K562 (cell line): ENCODE results near the gene NUP85. TPM values are rescaled to one million over a fixed set of nuclear protein-coding genes. Genes with fewer than 3 reads are reported as not detected.
A peak's percentile ranks its signal among the peaks of the same experiment; 100 is the strongest.

Source experiments
- ATAC-seq: fragments of 200-7000 bp; cut with Tn5 transposase; 3 replicates; pipeline ENCODE4 v1.9.1; 2020; ENCODE audit warnings: moderate library complexity
- BruUV-seq: library from RNA; stranded (reverse); fragments of 400-500 nt; replicated peaks from 2 replicates; lab custom pipeline; 2021; lab: Mats Ljungman, UMichigan
- CTCF ChIA-PET: fragments of 300-600 bp; formaldehyde crosslinking; extraction: SDS; loops from one replicate; lab custom pipeline; 2021; ENCODE audit warnings: low intra/inter-chr PET ratio; lab: Yijun Ruan, JAX
- POLR2A ChIA-PET: fragments of 300-600, 350-650 bp; sonication (Branson Sonifier 250); formaldehyde crosslinking; extraction: SDS; loops from one replicate; lab custom pipeline; 2021; ENCODE audit warnings: antibody characterized with exemption, inconsistent platforms; lab: Yijun Ruan, JAX
- DNase-seq, 4 experiments: peaks; one replicate each; pipeline versions ENCODE4 v3.0.0 to v3.0.0-alpha.2; 2011 to 2018; ENCODE audit warnings: low spot score in 3 of 4, mixed read lengths in 3 of 4; ENCODE audit errors: extremely low read depth in 1 of 4
- FAIRE-seq: peaks from 2 replicates; lab custom pipeline; 2011; peaks lifted over from hg19 to GRCh38; lab: Jason Lieb, UNC
- H2AFZ ChIP-seq: 2 replicates; pipeline ENCODE4 v1.6.0; 2011; ENCODE audit warnings: low read depth, low read length, control low read depth, inconsistent platforms
- H3K27ac ChIP-seq: fragments of 200-600 bp; 3 replicates; pipeline ENCODE4 v1.8.0; 2011; ENCODE audit warnings: low read depth, mild to moderate bottlenecking, control low read depth, inconsistent platforms, low read length, moderate library complexity, mixed read lengths; ENCODE audit errors: extremely low read depth
- H3K27me3 ChIP-seq, 2 experiments: fragments of 300-600 bp in 1 of 2; 2 replicates in 1 of 2; 3 replicates in 1 of 2; pipeline versions ENCODE4 v1.6.0 to v1.8.0; 2011; ENCODE audit warnings: inconsistent platforms in 2 of 2, low read length in 2 of 2, mild to moderate bottlenecking in 1 of 2, mixed read lengths in 1 of 2, moderate library complexity in 1 of 2; ENCODE audit not compliant: control insufficient read depth in 2 of 2, insufficient read depth in 2 of 2
- H3K36me3 ChIP-seq: fragments of 300-600 bp; 3 replicates; pipeline ENCODE4 v1.8.0; 2011; ENCODE audit warnings: mild to moderate bottlenecking, low read length, inconsistent platforms; ENCODE audit not compliant: control insufficient read depth, insufficient read depth
- H3K4me1 ChIP-seq, 2 experiments: fragments of 200-600 bp in 1 of 2; replicated peaks in 1 of 2; 2 replicates in 1 of 2; 3 replicates in 1 of 2; pipeline versions ENCODE4 v1.5.1 to v1.8.0; 2011; ENCODE audit warnings: inconsistent platforms in 2 of 2, low read length in 2 of 2, mild to moderate bottlenecking in 1 of 2, mixed read lengths in 1 of 2, moderate library complexity in 1 of 2; ENCODE audit not compliant: control insufficient read depth in 2 of 2, insufficient read depth in 2 of 2
- H3K4me2 ChIP-seq: 2 replicates; pipeline ENCODE4 v1.6.1; 2011; ENCODE audit warnings: low read length, control low read depth, inconsistent platforms, mixed read lengths; ENCODE audit not compliant: insufficient read depth
- H3K4me3 ChIP-seq: fragments of 200-600 bp; sonication (generic), shearing (Covaris generic); 2 replicates; pipeline ENCODE4 v1.5.1; 2016; ENCODE audit warnings: control low read depth, inconsistent platforms
- H3K79me2 ChIP-seq: fragments of 200-600 bp; 3 replicates; pipeline ENCODE4 v1.8.0; 2011; ENCODE audit warnings: low read length, inconsistent platforms; ENCODE audit not compliant: control insufficient read depth, insufficient read depth
- H3K9ac ChIP-seq, 2 experiments: 2 replicates each; pipeline versions ENCODE4 v1.6.0 to v1.6.1; 2011; ENCODE audit warnings: low read depth in 2 of 2, low read length in 2 of 2, control low read depth in 1 of 2, inconsistent platforms in 1 of 2, mild to moderate bottlenecking in 1 of 2, mixed read lengths in 1 of 2; ENCODE audit not compliant: insufficient read depth in 1 of 2
- H3K9me1 ChIP-seq: one replicate; pipeline ENCODE4 v1.6.0; 2011; ENCODE audit warnings: inconsistent platforms, mild to moderate bottlenecking, low read length, moderate library complexity; ENCODE audit not compliant: control insufficient read depth, insufficient read depth
- H3K9me3 ChIP-seq: replicated peaks from 2 replicates; pipeline ENCODE4 v1.5.1; 2011; ENCODE audit warnings: low read depth, low read length, inconsistent platforms; ENCODE audit not compliant: control insufficient read depth, insufficient read depth
- H4K20me1 ChIP-seq: replicated peaks from 2 replicates; pipeline ENCODE4 v1.6.1; 2011; ENCODE audit warnings: low read length, inconsistent platforms, mixed read lengths; ENCODE audit not compliant: control insufficient read depth, insufficient read depth
- CGGBP1 ChIP-seq: fragments of 250-450 bp; sonication (Bioruptor Pico); IDR thresholded peaks from 2 replicates; pipeline ENCODE4 v1.9.0; 2021; ENCODE audit warnings: mild to moderate bottlenecking
- FOS ChIP-seq: IDR thresholded peaks from 3 replicates; pipeline ENCODE4 v1.6.1; 2011; ENCODE audit not compliant: insufficient read length; ENCODE audit errors: extremely low read depth
- POLR2G ChIP-seq: fragments of 200-400 bp; formaldehyde crosslinking; IDR thresholded peaks from 2 replicates; pipeline ENCODE4 v1.6.1; 2017; ENCODE audit warnings: low read depth, mild to moderate bottlenecking, antibody characterized with exemption, low read length, moderate library complexity
- WGBS: fragments of 100-300 bp; shearing (Covaris generic); methylation state at CpG from one replicate; pipeline ENCODE4 v1.1.6; 2016; ENCODE audit warnings: low coverage, mixed read lengths; ENCODE audit not compliant: insufficient coverage; ENCODE audit errors: missing lambda C conversion rate; 5-methylcytosine and 5-hydroxymethylcytosine counted together
- in situ Hi-C: fragments of 300-500 bp; cut with MboI; formaldehyde crosslinking; loops from 4 replicates; pipeline ENCODE4 v1.15.0; 2018; ENCODE audit warnings: inconsistent platforms, mixed read lengths
- intact Hi-C: fragments of 100-400 bp; cut with micrococcal nuclease; formaldehyde crosslinking; loops from 2 replicates; pipeline ENCODE4 v1.14.2; 2022
- polyA plus RNA-seq, 8 experiments: library from polyadenylated mRNA; depleted of rRNA in 4 of 8; stranded (reverse) in 5 of 8; unstranded in 3 of 8; fragments of >200 nt; fragmentation: Nextera tagmentation in 2 of 8; fragmentation: Illumina TruSeq in 1 of 8; extraction: Ambion mirVana in 2 of 8; extraction: Trizol in 1 of 8; gene quantifications; 2 replicates each; pipeline versions ENCODE4 v1.2.1 to v1.2.3, GENCODE V29; 2011 to 2014; ENCODE audit warnings: inconsistent platforms in 1 of 8, missing spikeins in 1 of 8
- total RNA-seq, 7 experiments: library from RNA; depleted of rRNA in 6 of 7; stranded (reverse); fragments of >200 nt in 6 of 7; fragmentation: Illumina TruSeq in 2 of 7; extraction: Trizol in 2 of 7; gene quantifications; 2 replicates each; pipeline versions ENCODE4 v1.2.1 to v1.2.3, GENCODE V29; 2011 to 2021; ENCODE audit warnings: low replicate concordance in 1 of 7

The NUP85 gene
- total and polyA plus RNA-seq, 9 of the 15 experiments (the other 6 are each of a cell fraction or from before 2014, with no cell fraction given) = 50.2 to 177 (median 110) TPM

GRCh38 chr17:75232786-75233185 is 27.3 kb downstream of the NUP85 start:
- ATAC-seq = no peak
- TF ChIP-seq FOS = no peak
- peak; percentile 48; the same call in 1 of the 2 replicates for TF ChIP-seq POLR2G
- no peak for TF ChIP-seq CGGBP1 (CRISPR knock-in tag)
- FAIRE-seq = no peak

More at GRCh38 chr17:75232786-75233185, 27.3 kb downstream of the NUP85 start:
- intact Hi-C loops (no loop called here), in situ Hi-C loops (no loop called here)
- peaks cover 85% of the 10 kb centered on the region for H3K36me3 ChIP-seq
- ChIA-PET CTCF (interaction anchor here (0.6 kb wide), 1 partner anchor 554 kb away, joined by 4 read pairs; no protein-coding TSS in a partner anchor), POLR2A (interaction anchor here (0.7 to 4.5 kb wide), 4 partner anchors 12 to 89 kb away, joined by 3 to 25 read pairs (median 6); partner anchors contain the start of genes GGA3 and MRPS7)
- no peak for DNase-seq
- H4K20me1 ChIP-seq = no peaks in the 10 kb centered on the region
- no peaks in the 10 kb centered on the region for H3K9me3 ChIP-seq
- WGBS = 98% methylated on average over 11 of the region's 13 CpGs
- no TSS peak for BruUV-seq
- no peaks in the 10 kb centered on the region for H3K79me2 ChIP-seq
- H3K4me1 ChIP-seq = peaks cover 0 to 3% of the 10 kb centered on the region in 2 experiments; a peak in 1 of 5 replicates
- H2AFZ ChIP-seq = no peak overlapping the region
- no peak overlapping the region for H3K27ac ChIP-seq
- no peaks in the 10 kb centered on the region for H3K27me3 ChIP-seq
- no peak overlapping the region for H3K9ac ChIP-seq
- no peaks in the 10 kb centered on the region for H3K9me1 ChIP-seq
- H3K4me3 ChIP-seq = no peak overlapping the region
- no peak overlapping the region for H3K4me2 ChIP-seq
